HG03135 (cell line): Measurements from ENCODE around the gene STUM.
A peak's percentile ranks its signal among the peaks of the same experiment; 100 is the strongest.
"Not testable (repeated sequence)": the region's sequence is repeated elsewhere in the genome, so short reads cannot be mapped to it uniquely, and the experiment has no call there.

Source experiments
- ATAC-seq: cut with Tn5 transposase; IDR thresholded peaks from one replicate; pipeline ENCODE4 v1.9.1; 2021; ENCODE audit warnings: mild to moderate bottlenecking, moderate library complexity; ENCODE audit not compliant: unreplicated experiment

The STUM gene

GRCh38 chr1:226635456-226635941 is 86.9 kb downstream of the STUM start:
- no peak for ATAC-seq

GRCh38 chr1:226636847-226637096 is 88.2 kb downstream of the STUM start:
- ATAC-seq, result no peak

GRCh38 chr1:226637147-226637935 is 88.8 kb downstream of the STUM start:
- no peak for ATAC-seq

- no peak for ATAC-seq
Observed at GRCh38 chr1:226638001-226638601, 89.5 kb downstream of the STUM start.

- ATAC-seq, result no peak
Observed at GRCh38 chr1:226638608-226639007, 90.0 kb downstream of the STUM start.

- ATAC-seq, result not testable (repeated sequence)
Observed at GRCh38 chr1:226639206-226639605, 90.6 kb downstream of the STUM start.

GRCh38 chr1:226639631-226640061 is 91.1 kb downstream of the STUM start:
- ATAC-seq, result no peak

GRCh38 chr1:226640321-226641136 is 92.0 kb downstream of the STUM start:
- no peak for ATAC-seq

GRCh38 chr1:226641671-226642231 is 93.2 kb downstream of the STUM start:
- ATAC-seq, result no peak

GRCh38 chr1:226642421-226642820 is 93.9 kb downstream of the STUM start:
- no peak for ATAC-seq

GRCh38 chr1:226643177-226643576 is 94.6 kb downstream of the STUM start:
- ATAC-seq, result peak; percentile 55

- peak; percentile 41 for ATAC-seq
Observed at GRCh38 chr1:226643611-226644540, 95.3 kb downstream of the STUM start.

GRCh38 chr1:226644541-226645176 is 96.1 kb downstream of the STUM start:
- ATAC-seq, result no peak

- ATAC-seq, result no peak
Observed at GRCh38 chr1:226645279-226645976, 96.9 kb downstream of the STUM start.

- no peak for ATAC-seq
Observed at GRCh38 chr1:226646026-226646869, 97.7 kb downstream of the STUM start.

GRCh38 chr1:226646870-226647449 is 98.4 kb downstream of the STUM start:
- no peak for ATAC-seq

- no peak for ATAC-seq
Observed at GRCh38 chr1:226647719-226648118, 99.2 kb downstream of the STUM start.

GRCh38 chr1:226648421-226648820 is 99.9 kb downstream of the STUM start:
- no peak for ATAC-seq
